ENCODE measurements around the gene TRIM65.

The TRIM65 gene

GRCh38 chr17:75919611-75920010, 22.9 kb upstream of the TRIM65 start:
- H3F3A ChIP-seq (ENCODE audit: insufficient read depth): no peaks in the 10 kb centered on the region
- H4K20me1 ChIP-seq (ENCODE audit: low read depth, low read length): no peaks in the 10 kb centered on the region
- no peaks in the 10 kb centered on the region for H3K9me3 ChIP-seq (ENCODE audit: insufficient read depth, low read length)
- H3K4me3 ChIP-seq (ENCODE audit: insufficient read depth, low read length, poor library complexity, severe bottlenecking): no peak overlapping the region
- no peak overlapping the region for H3K4me2 ChIP-seq (ENCODE audit: low read depth, low read length, poor library complexity, severe bottlenecking)
- no peak overlapping the region for H3K27ac ChIP-seq (ENCODE audit: low read depth, low read length)
- no peaks in the 10 kb centered on the region for H3K36me3 ChIP-seq (ENCODE audit: low read length)
- no peak overlapping the region for H3K9ac ChIP-seq (ENCODE audit: low read length)
- H3K79me2 ChIP-seq (ENCODE audit: insufficient read depth, low read length): no peaks in the 10 kb centered on the region
- TF ChIP-seq EZH2phosphoT487 (conservative IDR thresholded peaks at IDR 0.05; ENCODE audit: low read length): no peak
- no peak for TF ChIP-seq CTCF (IDR thresholded peaks at IDR 0.05; ENCODE audit: insufficient read depth, low read length, poor library complexity, severe bottlenecking)
- H3K27me3 ChIP-seq (ENCODE audit: low read length): no peaks in the 10 kb centered on the region
- no peaks in the 10 kb centered on the region for H3K9me2 ChIP-seq (replicated peaks; ENCODE audit: insufficient read depth, low read length)
- H2AFZ ChIP-seq (ENCODE audit: low read depth, low read length, severe bottlenecking): no peak overlapping the region

- H3K4me3 ChIP-seq (ENCODE audit: insufficient read depth, low read length, poor library complexity, severe bottlenecking): no peak overlapping the region
- H3K9me2 ChIP-seq (replicated peaks; ENCODE audit: insufficient read depth, low read length): no peaks in the 10 kb centered on the region
- H3K9me3 ChIP-seq (ENCODE audit: insufficient read depth, low read length): no peaks in the 10 kb centered on the region
- no peaks in the 10 kb centered on the region for H3F3A ChIP-seq (ENCODE audit: insufficient read depth)
- H3K36me3 ChIP-seq (ENCODE audit: low read length): no peaks in the 10 kb centered on the region
- no peaks in the 10 kb centered on the region for H4K20me1 ChIP-seq (ENCODE audit: low read depth, low read length)
- H3K79me2 ChIP-seq (ENCODE audit: insufficient read depth, low read length): no peaks in the 10 kb centered on the region
- H3K27me3 ChIP-seq (ENCODE audit: low read length): no peaks in the 10 kb centered on the region
- H3K27ac ChIP-seq (ENCODE audit: low read depth, low read length): no peak overlapping the region
- H2AFZ ChIP-seq (ENCODE audit: low read depth, low read length, severe bottlenecking): no peak overlapping the region
- no peak overlapping the region for H3K9ac ChIP-seq (ENCODE audit: low read length)
- no peak for TF ChIP-seq EZH2phosphoT487 (conservative IDR thresholded peaks at IDR 0.05; ENCODE audit: low read length)
- no peak for TF ChIP-seq CTCF (IDR thresholded peaks at IDR 0.05; ENCODE audit: insufficient read depth, low read length, poor library complexity, severe bottlenecking)
- H3K4me2 ChIP-seq (ENCODE audit: low read depth, low read length, poor library complexity, severe bottlenecking): no peak overlapping the region
Observed at GRCh38 chr17:75917917-75918445, 21.2 kb upstream of the TRIM65 start.

GRCh38 chr17:75917141-75917916, 20.6 kb upstream of the TRIM65 start:
- Histone ChIP-seq H3K9ac (ENCODE audit: low read length) (no peak overlapping the region), H3K9me2 (replicated peaks; ENCODE audit: insufficient read depth, low read length) (no peaks in the 10 kb centered on the region), H3K4me2 (ENCODE audit: low read depth, low read length, poor library complexity, severe bottlenecking) (no peak overlapping the region), H3K27me3 (ENCODE audit: low read length) (no peaks in the 10 kb centered on the region), H3K79me2 (ENCODE audit: insufficient read depth, low read length) (no peaks in the 10 kb centered on the region), H3K9me3 (ENCODE audit: insufficient read depth, low read length) (no peaks in the 10 kb centered on the region), H3K4me3 (ENCODE audit: insufficient read depth, low read length, poor library complexity, severe bottlenecking) (no peak overlapping the region), H3K36me3 (ENCODE audit: low read length) (no peaks in the 10 kb centered on the region), H4K20me1 (ENCODE audit: low read depth, low read length) (no peaks in the 10 kb centered on the region), H3K27ac (ENCODE audit: low read depth, low read length) (no peak overlapping the region), H3F3A (ENCODE audit: insufficient read depth) (no peaks in the 10 kb centered on the region), H2AFZ (ENCODE audit: low read depth, low read length, severe bottlenecking) (no peak overlapping the region)
- TF ChIP-seq CTCF (IDR thresholded peaks at IDR 0.05; ENCODE audit: insufficient read depth, low read length, poor library complexity, severe bottlenecking): no peak
- no peak for TF ChIP-seq EZH2phosphoT487 (conservative IDR thresholded peaks at IDR 0.05; ENCODE audit: low read length)
